GM21381 (cell line): ENCODE measurements around the gene GUF1.
"Not testable (repeated sequence)": the region's sequence is repeated elsewhere in the genome, so short reads cannot be mapped to it uniquely, and the experiment has no call there.

ENCODE experiments used
- ATAC-seq: cut with Tn5 transposase; IDR thresholded peaks from one replicate; pipeline ENCODE4 v1.9.1; 2021; ENCODE audit warnings: mild to moderate bottlenecking, moderate library complexity; ENCODE audit not compliant: unreplicated experiment

Gene GUF1

DNA sequence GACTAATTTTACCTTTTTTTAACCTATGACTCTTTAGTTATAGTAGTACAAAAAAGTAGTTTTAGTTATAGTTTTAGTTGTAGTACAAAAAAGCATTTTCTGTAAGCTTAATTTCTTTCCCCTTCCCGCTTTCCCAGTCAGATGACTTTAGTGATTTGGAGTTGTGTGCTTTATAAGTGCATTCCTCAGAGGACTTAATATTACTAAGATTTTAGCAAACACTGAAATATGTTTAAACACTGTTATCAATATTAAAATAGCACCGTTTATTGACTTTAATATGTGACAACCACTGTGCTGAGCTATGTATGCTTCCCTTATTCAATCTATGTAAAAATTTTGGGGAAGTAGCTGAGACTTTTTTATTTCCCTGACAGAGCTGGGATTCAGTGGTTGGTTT, 22.8 kb downstream of the GUF1 start:
- no peak for ATAC-seq

GRCh38 chr4:44704673-44705072, 26.5 kb downstream of the GUF1 start:
- ATAC-seq, result no peak

DNA sequence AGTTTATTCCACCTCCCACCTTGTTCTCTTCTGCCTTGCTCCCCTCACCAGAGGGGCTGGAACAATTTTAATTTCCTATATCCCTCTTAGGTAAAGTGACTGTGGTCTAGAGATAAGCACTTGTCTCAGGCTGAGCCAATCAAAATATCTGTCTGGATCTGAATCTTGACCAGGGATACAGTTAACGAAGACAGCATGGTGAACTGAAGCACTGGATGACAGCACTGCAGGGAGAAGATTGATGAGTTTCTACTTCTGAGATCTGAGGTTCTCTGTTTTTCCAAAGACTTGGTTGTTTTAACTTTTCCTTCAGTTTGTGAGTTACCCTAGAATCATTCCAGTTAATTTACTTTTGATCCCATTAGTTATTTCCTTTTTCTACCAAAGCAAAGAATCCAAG, 34.9 kb downstream of the GUF1 start:
- no peak for ATAC-seq

GRCh38 chr4:44716597-44716996, 38.4 kb downstream of the GUF1 start:
- ATAC-seq, result no peak

GRCh38 chr4:44720371-44720770, 42.2 kb downstream of the GUF1 start:
- ATAC-seq, result no peak

DNA sequence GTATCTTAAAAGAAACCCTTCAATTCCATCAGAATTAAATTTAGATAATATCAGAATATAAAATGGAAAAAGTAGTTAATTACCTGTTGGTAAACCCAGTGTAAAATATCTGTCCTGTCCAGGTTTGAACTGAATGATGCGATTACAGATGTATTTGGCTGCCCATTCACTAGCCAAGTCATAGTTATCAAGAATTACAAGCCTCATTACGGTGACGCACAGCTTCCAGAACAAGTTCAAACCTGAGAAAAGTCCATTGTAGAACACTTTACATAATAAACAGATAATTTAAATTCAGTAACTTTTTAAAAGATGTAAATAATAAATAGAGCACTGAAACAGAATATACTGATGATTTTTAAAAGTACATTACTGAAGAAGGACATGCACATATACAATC, 43.8 kb downstream of the GUF1 start:
- ATAC-seq, result no peak

GRCh38 chr4:44725166-44725565, 46.9 kb downstream of the GUF1 start:
- ATAC-seq, result no peak

DNA sequence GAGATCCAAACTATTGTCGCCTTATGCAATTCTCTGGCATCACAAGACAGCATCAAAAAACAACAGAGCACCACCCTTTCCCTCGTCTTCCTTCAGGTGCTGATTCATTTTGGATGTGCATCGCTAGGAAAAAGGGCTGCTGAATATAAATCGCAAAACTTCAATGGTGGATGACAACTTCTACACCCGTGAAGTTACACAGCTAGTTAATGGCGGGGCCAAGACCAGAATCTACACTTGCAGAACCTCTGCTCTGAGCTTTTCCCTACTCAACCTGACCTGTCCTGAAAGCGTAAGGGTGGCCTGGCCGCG, 47.5 kb downstream of the GUF1 start:
- no peak for ATAC-seq

DNA sequence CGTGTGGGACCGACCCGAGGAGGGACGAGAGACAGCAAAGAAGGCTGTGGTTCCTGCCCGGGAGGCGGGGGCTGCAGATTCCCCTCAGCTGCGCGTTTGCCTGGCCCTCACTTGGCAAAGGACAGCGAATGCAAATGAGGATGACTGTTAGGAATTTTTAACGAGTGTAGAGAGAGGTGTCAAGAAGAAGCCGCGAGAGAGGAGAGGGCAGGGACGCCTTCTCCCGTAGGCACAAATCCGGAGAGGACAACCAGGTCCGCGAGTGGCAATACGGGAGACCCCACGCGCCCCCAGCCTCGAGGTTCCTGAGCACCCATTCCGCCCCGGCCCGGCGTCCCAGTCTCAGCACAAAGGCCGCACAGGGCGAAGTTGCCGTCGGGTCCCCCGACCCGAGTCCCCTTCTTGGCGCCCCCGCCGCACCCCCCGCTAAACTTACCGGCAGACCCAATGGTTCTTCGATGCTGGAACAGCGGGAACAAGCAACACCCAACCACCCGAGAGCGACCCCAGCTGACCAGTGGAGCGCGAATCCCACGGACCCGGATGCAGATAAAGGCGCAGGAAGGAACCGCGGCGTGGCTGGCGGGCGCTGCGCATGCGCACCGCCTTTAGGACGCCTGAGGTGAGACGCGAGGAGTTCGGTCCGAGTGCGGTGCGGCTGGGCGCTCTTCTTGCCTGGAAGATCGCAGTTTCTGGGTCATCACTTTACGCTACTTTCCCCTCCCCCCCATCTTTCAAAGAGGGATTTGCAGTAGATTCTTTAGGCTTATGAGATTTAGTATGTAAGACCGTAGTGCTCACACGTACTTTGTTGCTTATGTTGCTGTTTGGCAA, 48.0 kb downstream of the GUF1 start, which contains the start of gene GNPDA2:
Gene GNPDA2 (minus strand): TSS at position 519 of the 834 bp plus-strand sequence. CDS start 4,349 bp downstream, outside the sequence.
- ATAC-seq, result peak; percentile 95

GRCh38 chr4:44727471-44727870, 49.3 kb downstream of the GUF1 start:
- ATAC-seq, result no peak

- not testable (repeated sequence) for ATAC-seq
These were observed 50.5 kb downstream of the GUF1 start for GRCh38 chr4:44728694-44729093.

DNA sequence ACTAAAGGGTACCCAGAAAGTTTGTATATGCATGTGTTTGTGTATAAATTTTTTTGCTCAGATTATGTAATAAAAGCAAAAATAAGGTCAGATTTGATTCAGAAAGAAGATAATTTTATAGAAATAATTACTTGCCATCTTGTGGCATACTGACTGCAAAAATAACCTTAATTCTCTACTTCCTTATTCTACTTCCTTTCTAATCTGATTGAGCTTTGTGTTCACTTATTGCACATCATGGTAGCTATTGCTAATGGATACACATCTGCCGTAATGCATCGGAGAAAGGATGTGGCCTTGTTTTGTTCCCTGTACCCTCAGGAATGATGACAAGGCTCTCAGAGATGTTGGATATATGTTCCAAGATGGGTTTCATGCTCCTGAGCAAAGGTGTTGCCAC, 58.7 kb downstream of the GUF1 start:
- ATAC-seq, result no peak

- ATAC-seq, result peak; percentile 58
These were observed 60.4 kb downstream of the GUF1 start for GRCh38 chr4:44738615-44739014.

DNA sequence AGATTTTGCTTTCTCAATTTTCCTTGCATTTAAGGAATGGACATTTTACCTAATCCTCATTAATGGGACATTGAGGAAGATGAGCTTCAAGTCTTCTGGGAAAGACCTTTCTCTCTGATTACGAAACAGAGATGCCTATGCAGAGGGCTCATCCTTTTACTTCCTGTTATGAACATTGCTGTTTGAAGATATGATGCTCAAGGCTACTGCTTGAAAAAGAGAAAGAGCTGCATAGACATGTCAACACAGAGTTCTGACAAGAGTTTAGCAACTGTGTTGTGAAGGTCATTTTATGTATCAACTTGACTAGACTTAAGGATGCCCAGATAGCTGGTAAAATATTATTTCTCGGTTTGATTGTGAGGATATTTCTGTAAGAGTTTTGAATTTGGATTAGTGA, 62.0 kb downstream of the GUF1 start:
- ATAC-seq, result no peak
